Measurements from ENCODE around the gene PPP2R2C. TPM values are rescaled to one million over a fixed set of nuclear protein-coding genes. Genes with fewer than 3 reads are reported as not detected.

The PPP2R2C gene
- total RNA-seq, 2 donors from 2014 or later, result 0.14 to 0.41 TPM

- H3K27ac ChIP-seq, result no peak overlapping the region
- H3K27me3 ChIP-seq (replicated peaks; ENCODE audit: insufficient read depth), result no peaks in the 10 kb centered on the region
- no peaks in the 10 kb centered on the region for H3K4me1 ChIP-seq (ENCODE audit: control insufficient read depth in 1 of 2, low read depth in 2 of 2)
- no peak overlapping the region for H3K4me3 ChIP-seq
- ATAC-seq (ENCODE audit: insufficient number of reproducible peaks, low FRiP score, low read depth) (no peak), DNase-seq (ENCODE audit: low spot score) (no peak)
- TF ChIP-seq CTCF (IDR thresholded peaks at IDR 0.05), result no peak
- H3K36me3 ChIP-seq, result peaks cover 41% of the 10 kb centered on the region
- no peaks in the 10 kb centered on the region for H3K9me3 ChIP-seq
Observed at GRCh38 chr4:6301732-6302442, 170.5 kb downstream of the PPP2R2C start.

- Histone ChIP-seq H3K9me3 (no peaks in the 10 kb centered on the region), H3K36me3 (peaks cover 47% of the 10 kb centered on the region), H3K27ac (no peak overlapping the region), H3K27me3 (replicated peaks; ENCODE audit: insufficient read depth) (no peaks in the 10 kb centered on the region), H3K4me3 (no peak overlapping the region), H3K4me1 (ENCODE audit: control insufficient read depth in 1 of 2, low read depth in 2 of 2) (no peaks in the 10 kb centered on the region)
- ATAC-seq (ENCODE audit: insufficient number of reproducible peaks, low FRiP score, low read depth) (no peak), DNase-seq (ENCODE audit: low spot score) (no peak)
- no peak for TF ChIP-seq CTCF (IDR thresholded peaks at IDR 0.05)
Observed at GRCh38 chr4:6301051-6301731, 171.2 kb downstream of the PPP2R2C start.

- H3K27ac ChIP-seq, result no peak overlapping the region
- peaks cover 55% of the 10 kb centered on the region for H3K36me3 ChIP-seq
- H3K4me3 ChIP-seq, result no peak overlapping the region
- DNase-seq (ENCODE audit: low spot score), result no peak
- H3K4me1 ChIP-seq (ENCODE audit: control insufficient read depth in 1 of 2, low read depth in 2 of 2), result no peaks in the 10 kb centered on the region
- no peak for ATAC-seq (ENCODE audit: insufficient number of reproducible peaks, low FRiP score, low read depth)
- no peak for TF ChIP-seq CTCF (IDR thresholded peaks at IDR 0.05)
- no peaks in the 10 kb centered on the region for H3K9me3 ChIP-seq
- no peaks in the 10 kb centered on the region for H3K27me3 ChIP-seq (replicated peaks; ENCODE audit: insufficient read depth)
Observed at GRCh38 chr4:6300359-6300758, 172.1 kb downstream of the PPP2R2C start.

- no peak for ATAC-seq (ENCODE audit: insufficient number of reproducible peaks, low FRiP score, low read depth)
- Histone ChIP-seq H3K9me3 (no peaks in the 10 kb centered on the region), H3K36me3 (peaks cover 58% of the 10 kb centered on the region), H3K4me3 (no peak overlapping the region), H3K27ac (no peak overlapping the region), H3K4me1 (ENCODE audit: control insufficient read depth in 1 of 2, low read depth in 2 of 2) (no peaks in the 10 kb centered on the region), H3K27me3 (replicated peaks; ENCODE audit: insufficient read depth) (no peaks in the 10 kb centered on the region)
- TF ChIP-seq CTCF (IDR thresholded peaks at IDR 0.05), result no peak
- no peak for DNase-seq (ENCODE audit: low spot score)
Observed at GRCh38 chr4:6299875-6300274, 172.5 kb downstream of the PPP2R2C start.

- no peak for DNase-seq (ENCODE audit: low spot score)
Observed at GRCh38 chr4:6298852-6299251, 173.6 kb downstream of the PPP2R2C start.

More at GRCh38 chr4:6298852-6299251, 173.6 kb downstream of the PPP2R2C start:
- no peak for ATAC-seq (ENCODE audit: insufficient number of reproducible peaks, low FRiP score, low read depth)
- no peaks in the 10 kb centered on the region for H3K4me1 ChIP-seq (ENCODE audit: control insufficient read depth in 1 of 2, low read depth in 2 of 2)
- H3K4me3 ChIP-seq, result no peak overlapping the region
- no peak for TF ChIP-seq CTCF (IDR thresholded peaks at IDR 0.05)
- no peaks in the 10 kb centered on the region for H3K9me3 ChIP-seq
- no peaks in the 10 kb centered on the region for H3K27me3 ChIP-seq (replicated peaks; ENCODE audit: insufficient read depth)
- no peak overlapping the region for H3K27ac ChIP-seq
- peaks cover 67% of the 10 kb centered on the region for H3K36me3 ChIP-seq
